Measurements from ENCODE around the gene LSAMP. TPM values are rescaled to one million over a fixed set of nuclear protein-coding genes. Genes with fewer than 3 reads are reported as not detected.

The LSAMP gene
- 1 to 10 TPM; 1.6 to 4.7 TPM for total RNA-seq
- long read RNA-seq, partial matches to known transcripts = 0 of 1 reads
- long read RNA-seq, other reads (novel, unspliced or antisense) = 1 of 1 reads

DNA sequence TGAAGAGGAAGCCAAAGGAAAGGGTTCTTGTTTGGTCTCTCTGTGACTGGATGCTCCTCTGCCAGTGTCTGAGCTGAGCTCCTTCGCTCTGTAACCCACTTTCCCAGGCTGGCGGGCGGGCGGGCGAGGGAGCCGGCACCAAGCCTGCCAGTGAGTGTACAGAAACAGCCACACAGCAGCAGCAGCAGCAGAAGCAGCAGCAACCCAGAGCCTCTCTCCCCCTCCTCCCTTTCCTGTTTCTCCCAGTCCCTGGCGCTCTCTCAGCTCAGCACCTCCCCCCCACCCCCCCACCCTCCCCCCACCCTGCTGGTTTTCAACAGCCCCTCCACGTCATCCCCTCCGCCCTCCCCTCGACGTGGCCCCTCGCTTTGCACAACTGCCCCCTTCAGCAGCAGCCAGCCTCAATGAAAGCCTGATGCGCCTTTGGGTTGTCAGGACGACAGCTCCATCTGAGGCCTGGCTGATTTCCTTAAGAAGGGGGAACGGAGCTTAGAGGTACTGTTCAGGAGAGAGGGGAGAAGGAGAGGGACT, at the start of gene LSAMP:
TSS of gene LSAMP (minus strand) at position 177 of the 531 bp plus-strand sequence.
- ATAC-seq = peak; percentile 55 to 82
- intact Hi-C loops (cut with DNase I) = no loop called here
- DNase-seq = peak; percentile 22

- ATAC-seq (no peak), DNase-seq (no peak)
- intact Hi-C loops (cut with DNase I) = no loop called here
Measured at GRCh38 chr3:116492379-116492778, 47.1 kb upstream of the LSAMP start.

- intact Hi-C loops (cut with DNase I) = no loop called here
- ATAC-seq = no peak
- no peak for DNase-seq
Measured at GRCh38 chr3:116483135-116483534, 37.8 kb upstream of the LSAMP start.

GRCh38 chr3:116476691-116477090, 31.4 kb upstream of the LSAMP start:
- ATAC-seq = no peak
- no peak for DNase-seq
- intact Hi-C loops (cut with DNase I) = no loop called here

- no peak for ATAC-seq
Measured at GRCh38 chr3:116474801-116475200, 29.5 kb upstream of the LSAMP start.

DNA sequence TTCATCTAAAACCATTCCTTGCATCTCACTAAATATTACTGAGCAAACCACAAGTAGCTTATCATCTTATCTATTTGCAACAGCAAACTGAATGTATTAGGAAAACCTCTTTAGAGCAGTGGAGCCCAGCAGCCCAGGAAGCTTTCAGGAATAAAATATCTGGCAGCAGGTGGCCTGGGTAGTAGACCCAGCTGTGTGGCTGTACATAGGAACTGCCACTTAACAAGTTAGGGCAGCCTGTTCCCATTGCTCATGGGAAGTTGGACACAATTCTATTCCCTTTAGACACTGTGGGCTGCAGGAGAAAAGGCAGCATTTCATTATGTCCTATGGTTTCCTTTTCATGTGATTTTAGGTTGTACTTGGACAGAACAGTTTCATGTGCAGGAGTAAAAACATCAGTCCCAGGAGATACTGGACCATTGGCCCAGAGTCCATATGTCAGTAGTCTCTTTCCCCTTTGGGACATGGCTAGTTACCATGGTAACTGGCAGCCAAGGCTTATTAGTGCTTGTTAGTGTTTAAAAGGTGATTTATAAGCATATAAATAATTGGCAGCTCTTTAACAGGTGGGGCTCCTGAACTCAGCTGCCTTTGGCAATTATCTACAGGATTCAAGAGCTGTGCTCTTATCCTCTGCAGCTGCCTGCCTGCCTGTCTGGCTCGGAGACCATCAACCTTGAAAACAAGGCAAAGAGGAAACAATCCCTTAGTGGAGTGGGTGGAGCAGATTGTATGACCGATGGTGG, 28.9 kb upstream of the LSAMP start:
- intact Hi-C loops (cut with DNase I) = no loop called here
- ATAC-seq (no peak), DNase-seq (no peak)

More at GRCh38 chr3:116474801-116475200, 29.5 kb upstream of the LSAMP start:
- no peak for DNase-seq
- intact Hi-C loops (cut with DNase I) = no loop called here

DNA sequence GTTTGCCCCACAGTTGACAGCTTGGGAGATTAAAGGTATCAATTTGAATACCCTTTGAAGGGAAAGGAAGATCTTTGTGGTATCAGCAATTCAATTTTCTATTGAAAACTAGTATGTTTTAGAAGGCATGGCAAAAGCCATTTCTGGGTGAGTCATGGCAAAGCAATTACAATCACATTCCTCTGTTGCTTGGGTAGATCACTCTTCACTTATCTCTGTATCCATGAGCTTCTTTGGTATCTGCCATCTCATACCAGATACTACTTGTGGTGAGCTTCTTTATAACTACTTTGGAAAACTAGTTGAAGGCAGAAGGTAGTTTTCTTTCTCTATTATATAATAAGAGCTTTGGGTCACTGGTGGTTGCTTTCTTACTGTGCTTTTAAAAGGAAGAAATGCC, 28.3 kb upstream of the LSAMP start:
- no peak for DNase-seq
- no peak for ATAC-seq
- intact Hi-C loops (cut with DNase I) = no loop called here

DNA sequence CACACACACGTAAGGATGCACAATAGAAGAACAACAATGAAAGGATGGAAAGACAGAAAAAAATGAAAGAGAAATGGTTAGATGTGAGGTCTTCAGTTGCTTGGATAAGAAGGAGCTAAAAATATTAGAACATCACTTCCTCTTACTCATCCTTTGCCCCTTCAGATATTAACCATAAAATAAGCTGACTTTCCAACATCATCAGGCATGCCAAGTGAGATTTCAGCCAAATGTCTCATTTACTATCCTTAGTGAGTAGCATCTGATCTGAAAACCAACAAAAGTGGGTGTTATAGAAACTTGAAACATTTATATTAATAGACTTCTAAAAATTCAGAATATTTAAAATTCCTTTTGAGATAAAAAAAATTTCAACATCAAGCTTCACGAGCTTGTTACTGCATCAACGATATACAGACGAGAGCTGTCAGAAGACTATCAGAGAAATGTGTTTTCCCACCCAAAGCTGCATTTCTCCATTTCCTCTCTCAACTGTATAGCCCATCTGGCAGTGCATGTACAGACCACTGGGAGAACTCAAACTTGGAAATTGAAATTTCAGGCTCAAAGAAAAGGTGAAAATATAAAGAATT, 25.4 kb upstream of the LSAMP start:
- intact Hi-C loops (cut with DNase I) = no loop called here
- ATAC-seq (peak in 1 of 2 donors; percentile 77), DNase-seq (no peak)

DNA sequence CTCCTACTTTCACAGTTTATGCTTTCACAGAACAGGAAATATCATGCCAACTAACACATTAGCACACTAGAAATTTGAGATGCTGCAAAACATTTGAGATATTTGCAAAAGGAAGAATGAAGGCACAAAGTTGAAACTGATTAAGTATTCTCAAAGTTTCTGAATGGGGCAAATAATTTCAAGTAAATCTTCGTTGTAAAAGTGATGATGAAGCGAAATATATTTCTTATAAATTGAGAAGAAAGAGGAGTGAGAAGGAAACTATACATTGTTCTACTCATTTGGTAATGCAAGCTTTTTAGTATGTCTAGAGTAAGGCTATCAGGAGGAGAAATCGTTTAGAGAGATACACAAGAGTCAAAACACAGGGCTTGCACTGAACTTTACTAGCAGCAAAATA, 24.3 kb upstream of the LSAMP start:
- intact Hi-C loops (cut with DNase I) = no loop called here

DNA sequence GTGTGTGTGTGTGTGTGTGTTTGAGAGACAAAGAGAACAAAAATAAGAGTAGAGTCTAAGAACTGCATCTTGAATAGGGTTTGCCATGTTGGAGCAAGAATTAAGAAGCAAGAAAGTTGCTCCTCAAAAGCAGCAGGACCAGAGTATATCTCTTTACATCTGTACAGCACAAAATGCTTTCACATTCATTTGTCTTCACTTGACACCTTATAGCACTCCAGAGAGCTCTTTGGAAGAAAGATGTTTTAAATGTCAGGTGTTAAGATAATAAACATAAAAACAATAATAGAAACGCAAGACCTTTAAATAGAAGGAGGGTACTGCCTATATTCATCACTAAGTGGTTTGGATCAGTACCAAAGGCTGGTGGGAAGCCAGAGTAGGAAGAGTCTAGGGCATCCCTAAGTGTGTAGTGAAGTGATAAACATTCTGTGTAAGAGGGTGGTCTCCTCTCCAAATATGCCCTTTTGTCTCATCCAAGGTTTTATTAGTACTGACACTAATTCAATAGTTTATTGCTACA, 19.1 kb upstream of the LSAMP start:
- DNase-seq = no peak
- intact Hi-C loops (cut with DNase I) = no loop called here
- no peak for ATAC-seq

More for the DNA sequence above, 24.3 kb upstream of the LSAMP start:
- ATAC-seq = no peak
- DNase-seq = no peak

- intact Hi-C loops (cut with DNase I) = no loop called here
- DNase-seq (no peak), ATAC-seq (no peak)
Measured at GRCh38 chr3:116453666-116454346, 8.5 kb upstream of the LSAMP start.

DNA sequence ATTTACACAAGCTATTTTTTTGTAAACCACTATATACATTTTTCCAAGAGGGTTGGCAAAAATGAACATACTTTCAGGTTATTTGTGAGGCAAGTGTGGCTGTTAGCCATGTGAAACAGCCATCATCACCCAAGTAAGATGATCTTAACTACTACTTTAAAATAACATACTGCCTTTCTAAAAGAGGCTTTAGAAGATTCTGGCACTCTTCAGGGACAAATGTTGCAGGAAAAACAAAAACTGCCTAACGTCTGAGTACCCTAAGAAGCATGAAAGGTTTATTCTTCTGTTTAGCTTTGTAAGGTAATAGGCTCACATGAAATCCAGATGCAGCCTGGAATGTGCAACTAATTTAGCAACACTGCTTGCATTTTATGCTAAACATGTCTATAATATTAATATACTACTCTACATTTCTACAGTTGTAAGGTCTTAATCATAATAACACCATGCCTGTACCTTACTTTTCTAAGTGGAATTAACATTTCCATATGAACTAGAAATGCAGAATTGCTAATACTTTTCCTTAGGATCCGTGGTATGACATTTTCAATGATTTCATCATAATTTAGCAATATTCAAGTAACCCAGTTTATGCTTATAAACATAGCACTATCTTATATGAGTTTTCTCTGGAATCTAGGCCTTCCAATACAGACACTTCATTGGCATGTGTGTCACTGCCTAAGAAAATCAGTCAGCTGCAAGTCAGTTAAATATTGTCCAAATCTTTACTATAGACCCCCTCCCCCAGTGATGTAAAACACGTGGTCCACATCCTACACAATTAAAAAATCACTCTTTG, 4.5 kb upstream of the LSAMP start:
- intact Hi-C loops (cut with DNase I) = no loop called here
- no peak for DNase-seq
- ATAC-seq = no peak

DNA sequence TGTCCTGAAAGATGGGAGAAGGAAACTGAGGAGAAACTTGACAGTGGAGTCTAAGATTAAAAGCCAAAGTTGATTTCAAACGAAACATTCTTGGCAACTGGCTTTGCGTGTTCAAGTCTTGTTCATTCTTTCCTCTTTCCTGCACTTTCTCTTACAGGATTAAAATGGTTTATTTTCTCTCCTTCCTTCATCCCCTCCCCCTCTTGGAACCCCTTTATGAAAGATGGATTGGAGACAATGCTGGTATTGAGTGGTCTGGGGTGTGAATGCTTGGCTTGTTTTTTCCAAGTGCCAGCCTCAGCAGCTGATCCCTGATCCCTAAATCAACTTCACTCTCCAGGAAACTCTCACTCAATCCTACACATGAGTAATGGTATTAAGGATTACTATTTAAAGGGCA, 703 bp upstream of the LSAMP start:
- ATAC-seq (no peak), DNase-seq (no peak)
- intact Hi-C loops (cut with DNase I) = no loop called here

GRCh38 chr3:116444819-116445310, 422 bp downstream of the LSAMP start:
- peak; percentile 38 to 76 for ATAC-seq
- peak; percentile 18 for DNase-seq
- intact Hi-C loops (cut with DNase I) = no loop called here

DNA sequence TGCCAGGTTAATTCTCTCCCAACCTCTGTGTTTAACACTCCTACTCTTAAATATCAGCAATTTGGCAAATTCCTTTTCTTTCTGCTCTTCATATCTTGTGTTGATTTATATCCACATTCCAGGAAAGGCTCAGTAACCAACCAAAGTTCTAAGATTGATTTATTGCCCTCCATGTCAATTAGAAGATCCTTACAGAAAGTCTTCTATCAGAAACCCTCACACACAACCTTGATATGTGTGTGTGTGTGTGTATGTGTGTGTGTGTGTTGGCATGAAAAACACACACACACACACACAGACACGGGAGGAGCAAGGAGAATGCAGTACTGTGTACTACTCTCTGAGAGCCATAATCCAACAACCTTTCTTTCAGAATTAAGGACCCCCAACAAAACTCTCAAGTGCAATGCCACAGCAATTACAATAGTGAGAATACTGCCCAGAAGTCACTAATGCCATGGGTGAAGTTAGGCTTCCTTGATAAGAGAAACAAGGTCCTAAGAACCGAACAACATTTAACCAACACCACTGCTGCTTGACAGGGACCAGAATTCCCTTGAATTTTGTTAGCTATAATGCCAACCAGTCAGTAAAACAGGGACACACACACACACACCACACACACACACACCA, 1.1 kb downstream of the LSAMP start:
- intact Hi-C loops (cut with DNase I) = no loop called here
- ATAC-seq (peak; percentile 11 to 38), DNase-seq (no peak)

GRCh38 chr3:116443191-116443661, 2.1 kb downstream of the LSAMP start:
- ATAC-seq (no peak), DNase-seq (no peak)
- intact Hi-C loops (cut with DNase I) = no loop called here

GRCh38 chr3:116442331-116443021, 2.8 kb downstream of the LSAMP start:
- no peak for ATAC-seq
- intact Hi-C loops (cut with DNase I) = no loop called here
- no peak for DNase-seq

- ATAC-seq = no peak
- DNase-seq = no peak
- intact Hi-C loops (cut with DNase I) = no loop called here
Measured at GRCh38 chr3:116441652-116442051, 3.6 kb downstream of the LSAMP start.
